ENCODE results near the gene FN3KRP. TPM values are rescaled to one million over a fixed set of nuclear protein-coding genes. Genes with fewer than 3 reads are reported as not detected.

FN3KRP gene
- polyA plus RNA-seq, 10 donors: 24.0 to 36.4 (median 30.0) TPM

DNA sequence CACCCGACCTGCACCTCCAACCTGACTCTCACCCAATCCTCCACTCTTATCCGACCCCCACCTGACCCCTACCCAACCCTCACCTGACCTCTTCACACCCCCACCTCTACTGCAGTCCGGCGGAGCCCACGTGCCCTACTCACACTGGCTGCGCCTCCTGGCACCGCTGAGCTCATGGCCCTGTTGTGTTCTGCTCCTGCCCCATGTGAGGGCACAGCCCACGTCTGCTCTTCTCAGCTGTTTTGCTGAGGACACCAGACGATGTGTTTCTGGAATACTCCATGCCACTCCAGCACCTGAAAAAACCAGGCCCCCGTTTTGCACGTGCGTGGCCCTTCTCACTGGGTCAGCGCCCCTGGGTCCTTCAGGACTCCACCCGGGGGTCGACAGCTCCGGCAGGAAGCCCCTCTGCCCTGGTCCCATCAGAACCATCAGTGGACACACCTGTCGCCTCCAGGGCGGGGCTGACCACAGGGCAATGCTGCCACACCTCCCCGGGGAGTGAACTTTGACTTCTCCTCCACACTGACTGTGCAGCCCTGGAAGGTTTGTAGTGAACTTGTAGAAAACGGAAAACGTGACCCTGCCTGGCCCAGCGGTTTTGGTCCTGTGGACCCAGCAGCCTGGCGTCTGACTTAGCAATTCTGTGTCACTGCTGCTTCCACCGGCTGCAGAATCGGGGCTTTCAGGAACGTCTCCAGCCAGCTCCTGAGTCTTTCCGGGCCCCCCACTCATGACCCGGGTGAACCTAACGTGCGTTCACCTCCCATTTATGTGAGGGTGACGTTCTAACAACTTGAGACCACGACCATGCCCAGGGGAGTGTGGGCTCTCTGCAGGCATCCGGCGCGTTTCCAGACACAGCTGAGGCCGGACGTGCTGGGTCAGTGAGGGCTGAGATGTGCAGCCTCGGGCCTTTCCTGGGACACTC lies 12.3 kb upstream of the FN3KRP start:
- no peak for DNase-seq

DNA sequence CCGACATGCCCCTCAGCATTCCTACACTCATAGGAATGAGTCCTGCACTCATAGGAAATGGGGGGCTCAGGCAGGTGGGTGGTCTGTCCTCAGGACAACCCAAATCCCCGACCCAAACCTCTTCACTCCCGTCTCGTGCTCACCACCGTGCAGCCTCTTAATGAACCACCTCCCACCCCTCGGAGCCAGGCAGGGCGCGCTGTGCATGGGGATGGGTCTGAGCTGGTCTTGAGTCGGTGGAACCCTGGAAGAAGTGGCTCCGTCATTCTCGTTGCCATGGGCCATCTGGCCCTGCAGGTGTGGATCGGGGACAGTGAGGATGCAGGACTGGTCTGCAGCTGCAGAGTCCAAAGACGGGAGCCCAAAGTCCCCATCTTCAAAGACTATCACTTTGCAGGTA lies 11.6 kb upstream of the FN3KRP start:
- DNase-seq: no peak

GRCh38 chr17:82705756-82706155 lies 10.8 kb upstream of the FN3KRP start:
- no peak for DNase-seq

DNA sequence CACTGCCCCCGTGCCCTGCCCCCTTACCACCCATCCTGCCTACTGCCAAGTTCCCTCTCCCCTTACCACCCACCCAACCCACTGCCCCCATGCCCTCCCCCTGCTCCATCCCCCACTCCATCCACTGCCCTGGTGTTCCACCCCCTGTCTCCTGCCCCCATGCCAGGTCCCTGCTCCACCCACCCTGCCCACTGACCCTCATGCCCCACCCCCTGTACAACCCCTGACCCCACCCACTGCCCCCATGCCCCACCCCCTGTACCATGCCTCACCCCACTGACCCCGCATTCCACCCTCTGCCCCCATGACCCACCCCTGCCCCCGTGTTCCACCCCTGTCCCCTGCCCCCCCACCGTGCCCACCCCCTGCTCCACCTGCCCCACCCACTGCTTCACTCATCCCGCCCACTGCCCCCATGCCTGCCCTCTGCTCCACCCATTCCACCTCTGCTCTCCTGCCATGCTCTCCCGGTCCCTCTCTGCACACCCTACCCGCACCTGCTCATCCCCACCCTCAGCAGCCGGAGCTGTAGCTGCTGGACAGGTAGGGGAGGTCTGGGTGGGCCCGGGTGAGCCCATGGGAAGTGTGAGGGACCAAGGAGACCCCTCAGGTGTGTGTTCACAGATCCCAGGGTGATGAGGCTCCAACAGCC lies 7.4 kb upstream of the FN3KRP start:
- DNase-seq: no peak

GRCh38 chr17:82709676-82710498 lies 6.6 kb upstream of the FN3KRP start:
- DNase-seq: no peak

- DNase-seq: no peak
Observed at GRCh38 chr17:82710499-82711232, 5.8 kb upstream of the FN3KRP start.

DNA sequence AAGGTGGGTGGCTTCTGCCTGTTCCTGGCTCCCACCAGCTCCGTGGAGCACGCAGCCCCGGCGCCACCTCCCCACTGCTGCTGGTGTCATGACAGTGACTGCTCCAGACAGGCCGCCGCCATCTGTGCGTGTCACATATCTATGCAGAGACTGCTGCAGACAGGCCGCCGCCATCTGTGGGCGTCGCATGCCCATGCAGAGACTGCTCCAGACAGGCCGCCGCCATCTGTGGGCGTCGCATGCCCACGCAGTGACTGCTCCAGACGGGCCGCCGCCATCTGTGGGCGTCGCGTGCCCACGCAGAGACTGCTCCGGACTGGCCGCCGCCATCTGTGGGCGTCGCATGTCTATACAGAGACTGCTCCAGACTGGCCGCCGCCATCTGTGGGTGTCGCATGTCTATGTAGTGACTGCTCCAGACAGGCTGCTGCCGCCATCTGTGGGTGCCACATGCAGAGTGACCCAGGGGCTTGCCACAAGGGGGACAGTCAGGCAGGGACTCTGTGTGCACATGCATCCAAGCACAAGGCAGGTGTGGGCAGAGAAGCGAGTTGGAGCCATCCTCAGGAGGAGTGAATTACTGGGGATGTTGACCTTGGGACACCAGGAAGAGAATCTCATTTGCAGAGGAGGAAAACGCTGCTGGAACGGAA lies 3.3 kb upstream of the FN3KRP start:
- no peak for DNase-seq

GRCh38 chr17:82718986-82719685 lies 2.6 kb downstream of the FN3KRP start:
- no peak for DNase-seq

- DNase-seq: no peak
Observed at GRCh38 chr17:82720204-82720603, 3.7 kb downstream of the FN3KRP start.

GRCh38 chr17:82722341-82723013 lies 6.0 kb downstream of the FN3KRP start:
- DNase-seq: no peak

GRCh38 chr17:82723169-82723807 lies 6.8 kb downstream of the FN3KRP start:
- DNase-seq: no peak

DNA sequence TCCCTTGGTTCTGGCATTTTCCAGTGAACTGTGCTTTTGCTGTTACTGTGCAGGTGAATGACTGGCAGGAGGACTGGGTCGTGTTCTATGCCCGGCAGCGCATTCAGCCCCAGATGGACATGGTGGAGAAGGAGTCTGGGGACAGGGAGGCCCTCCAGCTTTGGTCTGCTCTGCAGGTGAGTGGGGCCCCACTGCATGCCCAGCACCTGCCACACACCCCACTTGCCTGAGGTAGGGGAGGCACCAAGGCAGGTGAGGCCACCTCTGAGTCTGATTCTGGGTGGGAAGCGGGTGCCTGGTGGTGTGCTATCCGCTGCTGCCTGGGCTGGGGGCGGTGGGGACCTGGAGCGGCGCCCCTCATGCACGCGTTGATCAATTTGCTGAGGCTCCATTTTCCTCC lies 9.9 kb downstream of the FN3KRP start:
- DNase-seq: no peak

DNA sequence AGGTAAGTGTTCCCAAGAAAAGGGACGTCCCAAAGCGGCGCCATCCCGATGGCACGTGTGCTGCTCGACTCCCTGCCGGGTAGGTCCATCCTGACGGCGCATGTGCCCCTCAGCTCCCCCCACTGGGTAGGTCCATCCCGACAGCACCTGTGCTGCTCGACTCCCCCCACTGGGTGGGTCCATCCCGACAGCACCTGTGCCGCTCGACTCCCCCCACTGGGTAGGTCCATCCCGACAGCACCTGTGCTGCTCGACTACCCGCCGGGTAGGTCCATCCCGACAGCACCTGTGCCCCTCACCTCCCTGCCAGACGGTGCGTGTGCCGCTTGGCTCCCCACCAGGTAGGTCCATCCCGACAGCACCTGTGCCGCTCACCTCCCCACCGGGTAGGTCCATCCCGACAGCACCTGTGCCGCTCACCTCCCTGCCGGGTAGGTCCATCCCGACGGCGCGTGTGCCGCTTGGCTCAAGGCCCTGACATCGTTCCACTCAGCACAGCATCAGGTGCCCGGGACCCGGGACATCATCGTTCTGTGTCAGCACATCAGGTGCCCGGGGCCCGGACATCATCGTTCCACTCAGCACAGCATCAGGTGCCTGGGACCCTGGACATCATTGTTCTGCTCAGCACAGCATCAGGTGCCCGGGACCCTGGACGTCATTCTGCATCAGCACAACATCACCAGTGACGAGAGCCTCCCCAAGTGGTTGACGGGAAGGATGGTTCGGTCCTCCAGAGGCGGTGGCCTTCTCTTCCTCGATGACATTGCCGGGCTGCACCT lies 13.2 kb downstream of the FN3KRP start:
- no peak for DNase-seq

- DNase-seq: no peak
Observed at GRCh38 chr17:82732118-82732743, 15.7 kb downstream of the FN3KRP start.

- peak; percentile 48 to 90 (median 74) for DNase-seq
Observed at GRCh38 chr17:82734987-82735866, 18.7 kb downstream of the FN3KRP start, which contains the start of gene FN3K. Gene FN3K (plus strand): TSS chr17:82735615. CDS start chr17:82735637, 22 bp downstream.

- no peak for DNase-seq
Observed at GRCh38 chr17:82736511-82737185, 20.1 kb downstream of the FN3KRP start.

Measured in muscle of back (tissue), 11 donors.